NCI-H345 treated with DMSO at 0.1 percent for 48 hours (cell line): Measurements from ENCODE around the gene PLPPR3.
"Not testable (repeated sequence)": the region's sequence is repeated elsewhere in the genome, so short reads cannot be mapped to it uniquely, and the experiment has no call there.

Source experiments
- DNase-seq: peaks from one replicate; lab custom pipeline; 2025; ENCODE audit not compliant: unreplicated experiment; lab: John Stamatoyannopoulos, UW

The PLPPR3 gene

GRCh38 chr19:829129-829758, 7.5 kb upstream of the PLPPR3 start:
- DNase-seq = no peak

GRCh38 chr19:827710-828321, 6.1 kb upstream of the PLPPR3 start, which contains the start of gene AZU1:
AZU1 (plus strand) TSS chr19:827837; CDS start chr19:827847, 10 bp downstream.
- DNase-seq = no peak

- no peak for DNase-seq
Measured at GRCh38 chr19:827314-827709, 5.6 kb upstream of the PLPPR3 start.

- no peak for DNase-seq
Measured at GRCh38 chr19:825897-826644, 4.3 kb upstream of the PLPPR3 start.

GRCh38 chr19:824885-825284, 3.1 kb upstream of the PLPPR3 start:
- DNase-seq = no peak

- no peak for DNase-seq
Measured at GRCh38 chr19:823565-824121, 1.9 kb upstream of the PLPPR3 start.

GRCh38 chr19:821231-821824, 427 bp downstream of the PLPPR3 start:
- no peak for DNase-seq

- not testable (repeated sequence) for DNase-seq
Measured at GRCh38 chr19:820212-820611, 1.5 kb downstream of the PLPPR3 start.

- no peak for DNase-seq
Measured at GRCh38 chr19:816500-816857, 5.3 kb downstream of the PLPPR3 start.

GRCh38 chr19:815775-816499, 5.8 kb downstream of the PLPPR3 start:
- DNase-seq = no peak

- DNase-seq = no peak
Measured at GRCh38 chr19:815079-815774, 6.5 kb downstream of the PLPPR3 start.

- no peak for DNase-seq
Measured at GRCh38 chr19:814152-815078, 7.3 kb downstream of the PLPPR3 start.

GRCh38 chr19:813219-814151, 8.3 kb downstream of the PLPPR3 start:
- DNase-seq = no peak

- DNase-seq = no peak
Measured at GRCh38 chr19:812747-813218, 9.0 kb downstream of the PLPPR3 start.

GRCh38 chr19:812049-812746, 9.6 kb downstream of the PLPPR3 start:
- no peak for DNase-seq

- no peak for DNase-seq
Measured at GRCh38 chr19:811506-812048, 10.2 kb downstream of the PLPPR3 start.

- DNase-seq = no peak
Measured at GRCh38 chr19:810883-811489, 10.8 kb downstream of the PLPPR3 start.
